ENCODE measurements around the gene CNR1. TPM values are rescaled to one million over a fixed set of nuclear protein-coding genes. Genes with fewer than 3 reads are reported as not detected.

Gene CNR1
- total and polyA plus RNA-seq, 9 donors = 0.05 to 0.78 (median 0.26) TPM

DNA sequence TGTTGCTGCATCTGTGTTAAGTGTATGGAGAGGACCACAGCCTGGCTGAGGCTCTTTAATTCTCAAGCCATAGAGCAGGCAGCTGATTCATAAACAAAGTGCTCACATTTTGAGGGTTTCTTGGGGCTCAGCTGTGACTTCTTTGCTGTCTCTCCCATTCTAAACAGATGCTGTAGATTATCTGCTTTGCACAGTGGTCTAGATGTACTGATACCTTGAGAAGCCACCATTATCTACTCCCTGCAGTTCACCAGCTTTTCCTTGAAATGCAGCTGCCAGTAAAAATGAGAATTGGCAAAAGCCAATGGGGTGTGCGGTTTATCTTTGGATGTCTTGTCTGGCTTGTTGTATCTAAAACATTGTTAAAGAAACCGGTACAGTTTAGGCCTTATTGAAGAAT is 5.2 kb upstream of the CNR1 start:
- Histone ChIP-seq H3K27me3 (ENCODE audit: control insufficient read depth, insufficient read depth, low read length) (peaks cover 37% of the 10 kb centered on the region), H3K4me3 (ENCODE audit: low read length) (no peak overlapping the region), H3K36me3 (ENCODE audit: control insufficient read depth, insufficient read depth, low read length) (no peaks in the 10 kb centered on the region), H3K9me3 (replicated peaks; ENCODE audit: control insufficient read depth, low read depth, low read length) (no peaks in the 10 kb centered on the region), H3K4me1 (ENCODE audit: control insufficient read depth, insufficient read depth, low read length) (peaks cover 7% of the 10 kb centered on the region), H3K27ac (ENCODE audit: low read length) (no peak overlapping the region)
- 93% methylated on average over 2 of the region's 2 CpGs for WGBS (ENCODE audit: insufficient coverage)
- no peak for DNase-seq

DNA sequence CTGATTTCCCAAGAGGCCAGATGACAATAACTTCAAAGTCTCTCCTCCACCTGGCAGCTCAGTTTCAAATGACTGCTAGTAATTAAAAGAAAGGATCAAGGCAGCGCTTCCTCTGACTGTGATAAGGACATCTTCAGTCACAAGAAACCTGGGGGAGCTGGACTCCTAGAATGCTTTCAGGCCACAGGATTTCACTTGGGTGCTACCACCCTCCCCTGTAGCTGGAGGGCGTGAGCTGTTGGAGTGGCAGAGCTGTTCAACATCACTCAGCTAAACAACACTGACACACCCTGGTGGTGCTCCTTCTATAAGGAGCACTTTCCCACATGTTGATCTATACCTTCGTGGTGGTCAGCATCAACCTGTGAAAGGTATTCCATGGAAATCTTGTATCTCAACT is 2.2 kb upstream of the CNR1 start:
- H3K4me3 ChIP-seq (ENCODE audit: low read length) = no peak overlapping the region
- H3K9me3 ChIP-seq (replicated peaks; ENCODE audit: control insufficient read depth, low read depth, low read length) = no peaks in the 10 kb centered on the region
- 71% methylated on average over 2 of the region's 3 CpGs for WGBS (ENCODE audit: insufficient coverage)
- no peaks in the 10 kb centered on the region for H3K36me3 ChIP-seq (ENCODE audit: control insufficient read depth, insufficient read depth, low read length)
- peaks cover 51% of the 10 kb centered on the region for H3K27me3 ChIP-seq (ENCODE audit: control insufficient read depth, insufficient read depth, low read length)
- peaks cover 12% of the 10 kb centered on the region for H3K4me1 ChIP-seq (ENCODE audit: control insufficient read depth, insufficient read depth, low read length)
- no peak for DNase-seq
- no peak overlapping the region for H3K27ac ChIP-seq (ENCODE audit: low read length)

DNA sequence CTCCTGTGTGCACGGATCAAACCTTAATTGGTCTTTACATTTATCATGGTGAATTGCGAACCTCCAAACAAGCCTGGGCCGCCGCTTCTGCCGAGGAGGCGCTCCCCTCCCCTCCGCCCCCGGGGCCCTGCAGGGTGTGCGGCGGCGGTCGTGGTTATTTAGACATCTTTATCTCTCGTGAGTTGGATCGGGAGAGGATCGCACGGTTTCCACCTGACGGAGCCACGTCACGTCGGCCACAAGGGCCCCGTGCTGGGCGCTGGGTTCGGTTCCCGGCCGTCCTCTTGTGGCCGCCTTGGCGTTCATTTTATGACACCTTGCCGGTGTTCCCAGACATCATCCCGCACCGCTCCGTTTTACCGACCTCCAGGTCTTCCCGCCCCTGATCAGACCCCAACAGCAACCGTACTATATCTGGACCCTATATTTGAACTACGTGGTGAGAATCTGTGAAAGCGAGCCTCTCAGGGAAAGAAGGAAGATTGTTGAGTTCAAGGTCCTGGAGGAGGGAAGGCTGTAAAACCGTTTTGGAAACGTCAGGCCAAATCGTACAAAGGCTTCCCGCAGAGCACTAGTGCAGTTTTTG is 1.3 kb upstream of the CNR1 start:
- Histone ChIP-seq H3K27me3 (ENCODE audit: control insufficient read depth, insufficient read depth, low read length) (peaks cover 51% of the 10 kb centered on the region), H3K9me3 (replicated peaks; ENCODE audit: control insufficient read depth, low read depth, low read length) (no peaks in the 10 kb centered on the region), H3K4me1 (ENCODE audit: control insufficient read depth, insufficient read depth, low read length) (peaks cover 12% of the 10 kb centered on the region), H3K4me3 (ENCODE audit: low read length) (no peak overlapping the region), H3K36me3 (ENCODE audit: control insufficient read depth, insufficient read depth, low read length) (no peaks in the 10 kb centered on the region), H3K27ac (ENCODE audit: low read length) (no peak overlapping the region)
- peak; percentile 6 for DNase-seq
- WGBS (ENCODE audit: insufficient coverage) = 1% methylated on average over 32 of the region's 40 CpGs

DNA sequence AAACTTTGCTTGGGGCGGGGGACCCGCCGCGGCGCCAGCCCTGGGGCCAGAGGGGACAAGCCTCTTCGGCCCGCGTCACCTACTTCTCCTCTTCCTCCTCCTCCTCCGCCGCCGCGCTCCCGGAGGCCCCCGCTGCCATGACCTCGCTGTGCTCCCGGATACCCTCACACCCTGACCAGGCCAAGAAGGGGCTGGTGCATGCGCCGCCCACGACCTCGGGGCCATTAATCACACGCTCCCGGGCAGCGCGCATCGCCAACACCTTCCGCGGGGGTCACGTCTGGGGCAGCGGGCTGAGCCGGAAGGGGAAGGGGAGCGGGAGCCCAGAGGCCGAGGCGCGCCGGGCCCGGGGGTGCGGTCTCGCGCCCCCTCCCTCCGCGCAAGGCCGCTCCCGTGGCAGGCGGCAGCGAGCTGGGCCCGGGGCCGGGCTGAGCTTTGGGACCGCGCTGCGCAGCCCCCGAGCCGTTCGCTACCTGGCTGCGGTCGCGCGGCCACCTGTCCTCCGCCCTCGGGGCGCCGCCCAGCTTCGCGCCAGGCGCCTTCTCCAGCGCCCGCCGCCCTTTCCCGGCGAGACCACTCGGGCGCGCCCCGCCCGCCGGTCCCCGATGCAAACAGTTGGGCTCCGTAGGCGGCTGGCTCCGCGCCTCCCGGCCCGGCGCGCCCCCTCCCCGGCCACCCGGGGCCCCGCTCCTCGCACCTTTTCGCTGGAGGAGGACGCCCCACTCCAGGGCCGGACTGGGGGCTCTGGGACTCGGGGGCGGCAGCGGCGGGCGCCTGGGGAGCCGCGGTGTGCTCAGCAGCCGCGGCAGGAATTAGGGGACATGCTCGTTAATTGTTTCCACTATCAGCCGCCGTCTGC is 575 bp upstream of the CNR1 start:
- Histone ChIP-seq H3K36me3 (ENCODE audit: control insufficient read depth, insufficient read depth, low read length) (no peaks in the 10 kb centered on the region), H3K4me1 (ENCODE audit: control insufficient read depth, insufficient read depth, low read length) (peaks cover 12% of the 10 kb centered on the region), H3K27me3 (ENCODE audit: control insufficient read depth, insufficient read depth, low read length) (peaks cover 51% of the 10 kb centered on the region), H3K9me3 (replicated peaks; ENCODE audit: control insufficient read depth, low read depth, low read length) (no peaks in the 10 kb centered on the region), H3K4me3 (ENCODE audit: low read length) (peak overlapping the region; percentile 42), H3K27ac (ENCODE audit: low read length) (no peak overlapping the region)
- peak; percentile 9 for DNase-seq
- under 1% methylated on average over 103 of the region's 103 CpGs for WGBS (ENCODE audit: insufficient coverage)

DNA sequence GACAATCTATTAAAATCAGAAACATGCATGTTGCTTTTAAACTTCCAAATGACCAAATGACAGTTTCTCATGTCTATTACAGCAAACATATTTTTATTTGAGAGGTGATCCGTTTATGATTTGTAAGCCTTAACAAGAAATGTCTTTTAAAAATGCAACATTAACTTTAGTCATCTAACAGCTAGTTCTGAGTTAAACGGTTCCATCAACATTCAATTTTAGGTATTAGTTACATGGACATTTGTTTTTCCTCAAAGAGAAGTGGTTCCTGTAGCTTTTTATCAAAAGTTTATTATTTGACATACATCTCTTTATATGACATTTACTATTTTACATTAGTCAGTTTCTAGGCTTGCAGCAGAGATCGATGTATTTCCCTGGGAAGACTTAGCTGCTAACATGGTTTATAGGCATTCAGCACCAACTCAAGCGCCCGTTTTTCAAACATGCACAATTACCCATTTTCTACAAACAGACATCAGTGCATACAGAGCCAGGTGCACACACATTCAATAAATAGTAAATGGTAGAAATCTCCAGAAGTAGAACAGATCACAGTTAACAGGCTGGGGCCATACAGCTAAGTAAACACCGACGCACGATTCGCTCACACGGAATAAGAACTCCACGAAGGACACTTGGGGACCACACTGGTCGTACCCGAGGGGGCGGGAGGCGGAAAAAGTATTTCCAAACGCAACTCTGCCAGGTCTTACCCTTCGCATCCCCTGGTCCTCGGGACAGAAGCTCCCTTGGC is 882 bp downstream of the CNR1 start:
- Histone ChIP-seq H3K27ac (ENCODE audit: low read length) (no peak overlapping the region), H3K4me1 (ENCODE audit: control insufficient read depth, insufficient read depth, low read length) (peaks cover 12% of the 10 kb centered on the region), H3K27me3 (ENCODE audit: control insufficient read depth, insufficient read depth, low read length) (peaks cover 49% of the 10 kb centered on the region), H3K9me3 (replicated peaks; ENCODE audit: control insufficient read depth, low read depth, low read length) (no peaks in the 10 kb centered on the region), H3K4me3 (ENCODE audit: low read length) (peak overlapping the region; percentile 39), H3K36me3 (ENCODE audit: control insufficient read depth, insufficient read depth, low read length) (no peaks in the 10 kb centered on the region)
- 0% methylated on average over 13 of the region's 18 CpGs for WGBS (ENCODE audit: insufficient coverage)
- DNase-seq = peak; percentile 1

DNA sequence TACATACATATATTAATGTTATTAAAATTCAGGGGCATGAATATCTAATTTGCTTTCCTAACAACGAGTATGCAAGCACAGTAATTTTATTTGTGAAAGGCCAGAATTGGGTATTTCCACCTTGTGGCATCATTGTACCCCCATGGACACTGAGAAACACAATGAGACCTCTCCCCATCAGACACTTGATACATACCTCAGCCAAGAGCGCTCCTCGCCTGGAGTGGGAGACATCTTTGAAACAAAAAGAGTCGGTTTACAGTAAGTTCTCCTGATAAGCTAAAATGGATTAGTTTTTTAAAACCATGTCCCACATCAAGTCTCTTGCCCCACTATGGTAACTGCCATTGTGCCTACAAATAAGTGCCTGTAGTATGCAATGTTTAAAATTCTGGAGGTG is 2.1 kb downstream of the CNR1 start:
- Histone ChIP-seq H3K9me3 (replicated peaks; ENCODE audit: control insufficient read depth, low read depth, low read length) (no peaks in the 10 kb centered on the region), H3K4me3 (ENCODE audit: low read length) (no peak overlapping the region), H3K27me3 (ENCODE audit: control insufficient read depth, insufficient read depth, low read length) (peaks cover 40% of the 10 kb centered on the region), H3K36me3 (ENCODE audit: control insufficient read depth, insufficient read depth, low read length) (no peaks in the 10 kb centered on the region), H3K27ac (ENCODE audit: low read length) (no peak overlapping the region), H3K4me1 (ENCODE audit: control insufficient read depth, insufficient read depth, low read length) (peaks cover 12% of the 10 kb centered on the region)
- WGBS (ENCODE audit: insufficient coverage) = no CpG with 5 or more reads among the region's 4 CpGs
- DNase-seq = no peak

DNA sequence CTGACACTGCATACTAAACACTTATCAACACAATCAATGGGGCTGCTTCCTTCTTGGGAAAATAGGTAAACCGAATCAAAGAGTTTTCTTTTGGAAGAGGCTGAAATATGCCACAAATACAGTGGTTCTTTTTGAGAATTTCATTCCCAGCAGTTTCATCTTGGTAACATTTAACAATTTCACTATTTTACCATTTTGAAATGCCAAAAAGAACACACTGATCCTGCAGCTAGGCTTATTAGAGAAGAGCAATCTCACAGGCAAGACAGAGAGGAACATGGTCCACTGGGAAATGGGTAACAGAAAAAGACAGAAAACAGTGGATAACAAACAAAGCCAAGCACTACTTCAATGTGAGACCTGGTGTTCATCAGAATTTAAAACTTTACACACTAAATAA is 2.5 kb downstream of the CNR1 start:
- Histone ChIP-seq H3K4me1 (ENCODE audit: control insufficient read depth, insufficient read depth, low read length) (peaks cover 12% of the 10 kb centered on the region), H3K9me3 (replicated peaks; ENCODE audit: control insufficient read depth, low read depth, low read length) (no peaks in the 10 kb centered on the region), H3K36me3 (ENCODE audit: control insufficient read depth, insufficient read depth, low read length) (no peaks in the 10 kb centered on the region), H3K4me3 (ENCODE audit: low read length) (no peak overlapping the region), H3K27me3 (ENCODE audit: control insufficient read depth, insufficient read depth, low read length) (peaks cover 36% of the 10 kb centered on the region), H3K27ac (ENCODE audit: low read length) (no peak overlapping the region)
- WGBS (ENCODE audit: insufficient coverage) = no CpG with 5 or more reads among the region's 1 CpG
- DNase-seq = no peak

DNA sequence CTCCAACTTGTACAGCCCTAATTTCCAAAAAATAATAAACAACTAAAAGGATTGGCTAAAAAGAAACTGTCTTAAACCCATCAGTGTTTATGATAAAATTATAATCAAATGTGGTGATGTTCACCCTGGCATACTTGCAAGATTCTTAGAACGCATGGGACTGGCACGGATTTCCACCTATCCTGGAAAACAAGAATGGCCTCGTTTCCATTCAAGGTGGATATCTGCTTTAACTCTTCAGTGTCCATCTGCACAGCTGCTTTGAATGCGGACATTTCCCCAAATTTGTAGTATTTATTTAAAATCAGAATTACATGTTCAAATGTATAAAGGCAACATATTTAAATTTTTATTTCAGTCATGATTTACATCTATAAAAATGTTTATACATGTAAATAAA is 4.2 kb downstream of the CNR1 start:
- no peaks in the 10 kb centered on the region for H3K9me3 ChIP-seq (replicated peaks; ENCODE audit: control insufficient read depth, low read depth, low read length)
- no peaks in the 10 kb centered on the region for H3K36me3 ChIP-seq (ENCODE audit: control insufficient read depth, insufficient read depth, low read length)
- H3K4me1 ChIP-seq (ENCODE audit: control insufficient read depth, insufficient read depth, low read length) = peaks cover 7% of the 10 kb centered on the region
- H3K4me3 ChIP-seq (ENCODE audit: low read length) = no peak overlapping the region
- peaks cover 20% of the 10 kb centered on the region for H3K27me3 ChIP-seq (ENCODE audit: control insufficient read depth, insufficient read depth, low read length)
- no peak overlapping the region for H3K27ac ChIP-seq (ENCODE audit: low read length)
- DNase-seq = no peak
- 11% methylated on average over 3 of the region's 4 CpGs for WGBS (ENCODE audit: insufficient coverage)

DNA sequence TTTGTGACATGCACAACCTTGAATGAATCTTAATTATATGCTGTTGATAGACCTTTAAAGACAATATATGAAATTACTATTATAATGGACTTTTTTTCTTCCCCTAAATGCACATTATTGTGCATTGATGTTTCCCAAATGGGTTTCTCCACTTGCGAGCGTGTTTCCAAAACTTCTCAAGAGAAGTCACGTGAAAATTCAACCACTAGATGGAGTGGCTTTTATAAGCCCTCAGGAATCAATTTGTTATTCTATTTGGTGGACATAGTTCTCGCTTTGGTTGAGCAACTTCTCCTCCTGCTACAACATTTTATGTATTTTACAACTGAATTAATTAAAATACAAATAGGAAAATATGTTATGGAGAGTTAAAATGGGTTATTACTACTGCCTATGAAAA is 9.0 kb downstream of the CNR1 start:
- Histone ChIP-seq H3K27ac (ENCODE audit: low read length) (no peak overlapping the region), H3K27me3 (ENCODE audit: control insufficient read depth, insufficient read depth, low read length) (no peaks in the 10 kb centered on the region), H3K4me3 (ENCODE audit: low read length) (no peak overlapping the region), H3K4me1 (ENCODE audit: control insufficient read depth, insufficient read depth, low read length) (no peaks in the 10 kb centered on the region), H3K9me3 (replicated peaks; ENCODE audit: control insufficient read depth, low read depth, low read length) (no peaks in the 10 kb centered on the region), H3K36me3 (ENCODE audit: control insufficient read depth, insufficient read depth, low read length) (no peaks in the 10 kb centered on the region)
- WGBS (ENCODE audit: insufficient coverage) = no CpG with 5 or more reads among the region's 4 CpGs
- DNase-seq = no peak

DNA sequence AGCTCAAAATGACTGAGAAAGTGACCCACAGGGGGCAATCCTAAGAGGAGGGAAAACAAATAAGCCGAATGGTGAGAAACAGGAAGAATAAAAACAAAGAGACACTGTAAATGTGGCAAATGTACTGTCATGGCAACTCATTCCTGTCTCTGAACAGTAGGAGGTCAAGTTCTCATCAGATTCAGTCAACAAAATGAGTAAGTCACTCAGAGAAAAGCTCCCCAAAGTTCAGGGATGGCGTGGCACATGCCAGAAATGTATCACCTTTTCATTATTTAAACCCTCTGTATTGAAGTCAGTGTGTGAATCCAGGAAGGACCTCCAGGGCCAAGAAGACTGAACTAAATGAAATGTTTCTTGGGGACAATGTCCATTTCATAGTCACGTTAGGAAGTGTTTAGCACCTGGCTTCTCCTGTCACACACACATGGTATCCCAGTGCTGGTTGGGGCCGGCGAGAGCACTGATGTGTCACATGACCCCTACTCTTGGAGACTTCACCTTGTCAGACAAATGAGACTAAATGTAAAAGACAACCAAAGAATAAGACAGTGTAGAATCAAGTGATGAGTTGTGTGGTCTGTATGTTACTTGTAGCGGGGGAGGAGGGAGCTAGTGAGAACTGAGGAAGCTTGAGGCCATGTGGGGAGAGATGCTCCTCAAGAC is 20.7 kb downstream of the CNR1 start:
- Histone ChIP-seq H3K27me3 (ENCODE audit: control insufficient read depth, insufficient read depth, low read length) (no peaks in the 10 kb centered on the region), H3K36me3 (ENCODE audit: control insufficient read depth, insufficient read depth, low read length) (no peaks in the 10 kb centered on the region), H3K4me1 (ENCODE audit: control insufficient read depth, insufficient read depth, low read length) (no peaks in the 10 kb centered on the region), H3K27ac (ENCODE audit: low read length) (no peak overlapping the region), H3K9me3 (replicated peaks; ENCODE audit: control insufficient read depth, low read depth, low read length) (no peaks in the 10 kb centered on the region), H3K4me3 (ENCODE audit: low read length) (no peak overlapping the region)
- no peak for DNase-seq
- 92% methylated on average over 2 of the region's 6 CpGs for WGBS (ENCODE audit: insufficient coverage)
